ENCODE measurements around the gene APOL2.
"Not testable (repeated sequence)": the region's sequence is repeated elsewhere in the genome, so short reads cannot be mapped to it uniquely, and the experiment has no call there.

APOL2 gene

DNA sequence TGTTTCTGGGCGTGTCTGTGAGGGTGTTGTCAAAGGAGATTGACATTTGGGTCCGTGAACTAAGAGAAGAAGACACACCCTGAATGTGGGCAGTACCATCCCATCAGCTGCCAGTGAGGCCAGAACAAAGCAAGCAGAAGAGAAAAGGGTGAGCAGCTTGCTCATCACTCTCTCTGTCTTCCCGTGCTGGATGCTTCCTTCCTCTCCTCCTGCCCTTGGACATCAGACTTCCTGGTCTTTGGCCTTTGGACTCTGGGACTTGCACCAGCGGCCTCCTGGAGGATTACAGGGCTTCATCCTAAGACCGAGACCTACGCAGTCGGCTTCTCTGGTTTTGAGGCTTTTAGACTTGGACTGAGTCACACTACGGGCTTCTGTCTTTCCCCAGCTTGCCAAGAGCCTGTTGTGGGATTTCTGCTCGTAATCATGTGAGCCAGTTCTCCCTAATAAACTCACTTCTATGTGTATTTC, 18.8 kb downstream of the APOL2 start:
- no peak for DNase-seq

DNA sequence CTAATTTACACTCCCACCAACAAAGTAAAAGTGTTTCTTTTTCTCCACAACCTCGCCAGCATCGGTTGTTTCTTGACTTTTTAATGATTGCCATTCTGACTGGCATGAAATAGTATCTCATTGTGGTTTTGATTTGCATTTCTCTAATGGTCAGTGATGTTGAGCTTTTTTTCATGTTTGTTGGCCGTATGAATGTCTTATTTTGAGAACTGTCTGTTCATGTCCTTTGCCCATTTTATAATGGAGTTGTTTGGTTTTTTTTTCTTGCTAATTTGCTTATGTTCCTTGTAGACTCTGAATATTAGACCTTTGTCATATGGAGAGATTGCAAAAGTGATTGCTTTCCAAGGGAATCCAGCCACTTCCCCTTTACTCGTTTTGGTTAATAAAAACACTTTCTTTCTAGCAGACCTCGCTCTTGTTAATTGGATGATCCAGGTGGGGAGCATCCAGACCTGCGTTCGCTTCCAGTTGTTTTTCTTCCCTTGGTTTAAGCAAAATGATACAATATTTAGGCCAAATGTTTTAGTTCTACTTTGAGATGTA, 20.6 kb downstream of the APOL2 start:
- DNase-seq = no peak

DNA sequence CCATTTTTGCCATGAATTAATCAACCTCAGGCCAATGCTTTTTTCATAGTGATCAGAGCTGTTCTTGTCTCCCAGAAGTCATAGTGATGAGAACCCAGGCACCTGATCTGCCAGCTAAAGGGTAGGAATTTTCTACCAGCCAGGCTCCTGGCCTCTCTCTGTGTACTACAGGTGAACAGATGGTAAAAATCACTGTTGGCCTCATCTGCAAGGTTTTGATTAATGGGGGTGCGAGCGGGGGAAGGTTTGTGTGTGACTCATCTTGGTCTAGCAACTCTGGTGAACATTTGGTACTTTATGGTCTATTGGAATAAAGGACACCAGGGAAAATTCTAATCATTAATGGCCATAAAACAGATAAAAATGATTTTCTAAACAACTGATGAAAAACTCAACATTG, 23.3 kb downstream of the APOL2 start:
- no peak for DNase-seq

DNA sequence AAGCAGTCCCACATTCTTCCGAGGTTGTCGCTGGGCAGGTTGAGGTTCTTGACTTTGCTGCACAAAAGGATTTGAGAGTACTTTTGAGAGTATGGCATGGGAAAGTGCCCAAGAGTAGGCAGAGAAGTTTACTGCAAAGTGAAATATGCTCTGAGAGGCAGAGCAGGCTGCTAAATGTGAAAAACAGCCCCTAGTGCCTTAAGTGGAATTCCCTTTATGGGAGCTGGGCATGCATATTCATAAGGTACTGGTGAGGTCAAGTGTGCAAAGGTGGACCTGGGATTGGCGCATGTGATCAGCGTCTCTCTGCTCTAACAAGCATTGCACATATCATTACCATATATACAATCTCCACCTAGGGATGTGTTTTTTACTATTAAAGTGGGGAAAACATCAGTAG, 25.7 kb downstream of the APOL2 start:
- DNase-seq = no peak

DNA sequence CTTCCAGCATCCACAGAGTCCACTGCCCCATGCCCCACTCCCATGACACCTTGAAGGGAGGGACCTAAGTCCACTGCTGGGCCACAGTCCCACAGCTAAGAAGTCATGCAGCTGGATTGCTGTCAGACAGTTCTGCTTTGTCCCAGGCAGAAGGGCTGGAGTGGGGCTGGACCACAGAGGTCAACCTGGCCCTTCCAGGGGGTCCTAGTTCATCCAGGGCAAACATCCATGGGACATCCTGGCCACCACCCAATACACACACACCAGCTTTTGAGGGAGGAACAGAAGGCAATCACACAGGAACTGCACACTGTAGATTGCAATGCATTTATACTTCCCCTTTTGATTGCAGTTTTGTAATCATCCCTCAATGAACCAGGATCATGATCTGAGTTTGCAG, 26.4 kb downstream of the APOL2 start:
- DNase-seq = no peak

DNA sequence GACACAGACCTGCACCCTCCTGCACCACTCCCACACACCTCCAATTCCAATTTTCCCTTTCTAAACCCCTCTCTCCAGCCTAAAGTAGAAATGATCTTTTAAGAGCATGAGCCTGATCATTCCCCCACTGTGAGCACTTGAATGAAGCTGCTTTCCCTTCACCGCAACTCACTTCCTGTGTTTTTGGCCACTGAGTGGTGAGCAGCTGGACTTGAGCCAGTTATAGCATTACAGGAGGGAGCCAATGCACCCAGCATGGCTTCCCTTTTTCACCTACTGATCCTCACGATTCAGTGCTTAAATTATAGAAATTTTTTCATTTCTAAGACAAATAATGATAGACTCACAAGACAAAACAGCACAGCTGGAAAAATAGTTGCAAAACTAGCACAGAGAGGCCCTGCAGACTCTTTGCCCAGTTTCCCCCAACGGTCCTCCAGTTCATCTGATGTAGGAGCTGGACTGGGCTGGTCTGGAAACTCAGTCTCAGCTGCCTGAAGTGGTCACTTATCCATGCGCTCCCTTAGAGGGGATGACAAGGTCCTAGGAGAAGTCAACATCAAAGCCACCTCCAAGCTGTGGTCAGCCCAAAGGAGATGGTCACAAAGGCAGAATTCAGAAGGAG, 28.0 kb downstream of the APOL2 start:
- DNase-seq = no peak

DNA sequence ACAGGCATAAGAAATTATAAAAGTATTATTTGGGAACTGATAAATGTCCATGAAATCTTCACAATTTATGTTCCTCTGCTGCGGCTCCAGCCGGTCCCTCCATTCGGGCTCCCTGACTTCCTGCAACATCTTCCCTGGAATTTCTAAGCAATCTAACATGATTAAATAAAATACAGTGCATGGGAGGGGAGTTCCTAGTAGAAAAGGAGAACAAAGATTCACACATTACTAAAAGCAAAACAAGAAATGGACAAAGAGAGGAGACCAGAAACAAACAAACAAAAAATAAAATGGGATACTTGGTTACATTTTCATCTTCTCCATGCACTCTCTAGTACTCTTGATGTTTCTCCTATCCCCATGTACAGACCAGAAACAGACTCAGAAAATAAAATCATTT, 29.1 kb downstream of the APOL2 start:
- DNase-seq = no peak

DNA sequence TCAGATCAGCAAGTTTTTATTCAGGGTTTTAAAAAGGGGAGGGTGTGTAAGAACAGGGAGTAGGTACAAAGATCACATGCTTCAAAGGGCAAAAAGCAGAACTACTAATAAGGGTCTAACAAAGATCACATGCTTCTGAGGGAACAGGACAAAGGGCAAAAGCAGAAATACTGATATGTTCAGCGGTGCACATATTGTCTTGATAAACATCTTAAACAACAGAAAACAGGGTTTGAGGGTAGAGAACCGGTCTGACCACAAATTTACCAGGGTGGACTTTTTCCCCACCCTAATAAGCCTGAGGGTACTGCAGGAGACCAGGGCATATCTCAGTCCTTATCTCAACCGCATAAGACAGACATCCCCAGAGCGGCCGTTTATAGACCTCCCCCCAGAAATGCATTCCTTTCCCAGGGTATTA, 29.8 kb downstream of the APOL2 start:
- DNase-seq = not testable (repeated sequence)

DNA sequence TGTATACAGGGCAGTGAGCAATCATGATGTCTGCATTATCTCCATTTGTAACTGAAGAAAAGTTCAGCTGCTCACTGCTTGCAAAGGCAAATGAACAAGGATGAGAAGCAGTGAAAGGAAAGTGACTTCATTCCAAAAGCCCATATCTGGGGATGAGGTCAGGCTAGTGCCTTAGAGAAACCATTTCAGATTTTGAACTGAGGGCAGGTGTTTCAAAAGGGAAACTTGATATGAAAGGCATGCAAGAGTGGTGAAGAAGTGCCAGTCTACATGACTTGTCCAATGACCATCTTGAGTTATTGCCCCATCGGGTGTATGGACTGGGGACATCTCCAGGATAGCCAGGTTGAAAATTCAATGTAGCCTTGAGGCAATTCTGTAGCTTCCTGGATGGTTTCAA, 30.4 kb downstream of the APOL2 start:
- no peak for DNase-seq

DNA sequence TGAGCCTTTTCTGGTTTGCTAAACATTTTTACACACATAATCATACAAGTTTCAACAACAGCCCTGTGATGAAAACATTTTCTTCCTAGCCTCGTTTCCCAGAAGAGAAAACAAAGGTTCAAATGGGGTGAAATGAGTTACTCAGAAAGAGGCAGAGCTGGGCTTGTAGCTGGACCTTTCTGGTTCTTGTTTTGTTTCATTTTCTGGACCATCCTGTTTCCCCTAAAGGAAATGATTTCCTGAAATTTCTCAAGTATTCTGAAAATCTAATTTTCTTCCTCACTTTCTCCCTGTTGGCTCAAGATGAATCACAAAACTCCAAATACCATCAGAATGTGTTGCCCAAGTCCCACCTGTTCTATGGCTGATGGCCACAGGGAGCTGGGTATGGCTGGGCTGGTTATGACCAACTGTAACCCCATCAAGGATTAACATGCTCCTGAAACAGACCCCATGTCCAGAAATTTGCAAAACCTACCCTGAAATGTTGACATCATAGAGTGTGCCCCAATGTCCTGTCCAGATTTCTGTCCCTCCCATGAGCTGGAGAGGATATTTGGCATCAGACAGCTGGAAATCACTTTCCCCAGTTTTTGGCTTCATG, 31.1 kb downstream of the APOL2 start:
- no peak for DNase-seq

DNA sequence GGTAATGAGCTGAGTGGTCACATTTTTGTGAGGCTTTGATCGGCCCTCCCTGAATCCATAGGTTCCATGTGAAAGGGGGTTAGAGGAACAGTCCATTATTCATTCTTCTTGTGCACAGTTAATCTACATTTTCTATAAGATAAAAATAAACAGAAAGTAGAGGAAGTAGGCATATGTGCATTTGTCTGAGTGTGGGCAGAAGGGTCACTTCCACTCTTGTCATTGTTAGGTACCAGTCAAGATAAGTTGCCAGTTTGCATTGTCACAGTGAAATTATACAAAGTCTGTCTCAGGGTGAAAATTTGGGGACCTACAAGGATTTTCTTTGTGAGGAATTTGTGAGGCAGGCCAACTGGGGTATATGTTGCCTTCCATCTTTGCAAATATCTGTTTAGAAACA, 33.1 kb downstream of the APOL2 start:
- no peak for DNase-seq

DNA sequence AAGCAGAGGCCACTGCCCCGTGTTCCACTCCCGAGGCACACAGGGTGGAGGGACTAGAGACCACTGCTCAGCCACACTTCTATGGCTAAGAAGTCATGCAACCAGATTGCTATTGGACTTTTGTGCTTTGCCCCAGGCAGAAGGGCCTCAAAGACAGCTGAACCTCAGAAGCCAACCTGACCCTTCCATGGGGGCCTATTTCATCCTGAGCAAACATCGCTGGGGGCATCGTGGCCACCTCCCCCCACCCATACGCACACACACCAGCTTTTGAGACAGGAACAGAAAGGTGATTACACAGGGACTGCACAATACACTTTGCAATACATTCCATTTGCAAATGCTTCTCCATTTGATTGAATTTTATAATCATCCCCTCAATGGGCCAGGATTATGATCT, 33.8 kb downstream of the APOL2 start:
- not testable (repeated sequence) for DNase-seq

DNA sequence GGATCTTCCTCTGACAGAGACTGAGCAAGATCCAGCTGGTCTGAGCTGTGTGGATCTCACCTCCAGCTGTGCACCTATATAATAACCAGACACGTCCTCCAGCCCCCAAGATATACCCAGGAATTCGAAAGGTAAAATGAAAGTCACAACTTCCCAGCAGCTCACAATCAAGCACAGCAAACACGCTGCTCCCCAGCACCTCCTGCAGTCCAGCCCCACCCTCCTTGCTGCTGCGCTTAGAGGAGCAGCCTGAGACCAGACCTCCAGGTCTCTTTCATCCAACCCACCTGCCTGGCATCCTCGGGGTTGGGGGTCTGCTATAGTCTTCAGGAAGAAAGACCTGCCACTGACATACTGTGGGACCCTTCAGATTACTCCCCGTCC, 34.7 kb downstream of the APOL2 start:
- DNase-seq = no peak

DNA sequence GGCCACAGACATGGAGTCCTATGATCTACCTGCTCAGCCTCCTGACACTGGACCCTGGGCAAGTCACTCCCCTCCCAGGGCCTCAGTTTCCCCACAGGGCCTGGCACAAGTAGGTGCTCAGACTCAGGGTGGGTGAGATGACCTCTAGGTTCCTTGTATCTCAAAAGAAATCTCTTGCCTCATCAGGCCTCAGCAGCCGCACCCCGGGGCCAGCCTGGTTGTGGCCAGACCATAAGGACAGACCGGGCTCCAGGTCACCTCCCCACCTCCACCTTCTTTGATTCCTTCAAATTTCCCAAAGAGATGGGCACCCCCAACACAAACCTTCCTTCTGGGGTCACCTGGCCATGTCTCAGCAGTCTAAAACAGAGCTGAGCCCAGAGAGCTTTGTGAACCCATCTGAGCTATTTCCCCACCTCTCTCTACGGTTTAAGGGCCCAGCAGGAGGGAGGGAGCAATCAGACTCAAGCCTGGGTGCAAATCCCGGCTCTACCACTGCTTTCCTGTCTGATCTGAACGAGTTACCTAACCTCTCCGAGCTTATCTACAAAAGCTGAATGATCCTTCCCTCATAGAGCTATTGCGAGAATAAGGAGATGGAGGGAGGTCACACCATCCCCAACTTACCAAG, 35.2 kb downstream of the APOL2 start:
- DNase-seq = no peak

DNA sequence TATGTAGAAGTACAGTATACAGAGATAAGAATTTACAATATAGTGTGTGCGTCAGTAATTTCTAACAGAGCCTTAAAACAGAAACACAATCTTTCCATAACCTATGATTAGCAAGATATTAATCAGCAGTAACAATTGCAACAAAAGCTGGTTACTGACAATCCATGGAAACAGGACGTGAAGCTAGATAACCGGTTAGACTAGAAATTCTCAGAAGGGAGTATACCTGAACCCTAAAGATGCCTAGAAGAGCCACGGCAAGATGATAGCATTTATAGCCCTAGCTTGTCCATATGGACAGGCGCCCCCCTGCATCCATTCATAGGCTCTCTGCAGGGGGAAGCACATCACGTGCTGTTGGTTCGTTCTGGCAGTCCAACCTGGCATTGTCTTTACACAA, 35.9 kb downstream of the APOL2 start:
- DNase-seq = not testable (repeated sequence)

DNA sequence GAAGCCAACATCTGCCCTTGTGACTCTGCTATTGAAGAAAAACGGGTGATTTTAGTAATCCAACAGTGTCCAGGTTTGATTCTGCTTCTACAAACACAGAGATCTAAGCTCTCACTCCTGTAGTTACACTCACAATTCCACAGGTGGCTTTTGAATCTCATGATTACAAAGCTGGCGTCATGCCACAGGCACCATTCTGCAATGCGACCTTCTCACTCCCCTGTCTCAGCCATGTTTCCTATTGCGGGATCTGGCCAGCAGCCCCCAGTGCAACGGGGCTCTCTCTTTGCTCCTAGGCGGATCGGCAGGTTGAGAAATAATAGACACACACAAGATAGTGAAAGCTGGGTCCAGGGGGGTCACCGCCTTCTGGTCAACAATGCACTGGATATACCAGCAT, 36.4 kb downstream of the APOL2 start:
- not testable (repeated sequence) for DNase-seq

DNA sequence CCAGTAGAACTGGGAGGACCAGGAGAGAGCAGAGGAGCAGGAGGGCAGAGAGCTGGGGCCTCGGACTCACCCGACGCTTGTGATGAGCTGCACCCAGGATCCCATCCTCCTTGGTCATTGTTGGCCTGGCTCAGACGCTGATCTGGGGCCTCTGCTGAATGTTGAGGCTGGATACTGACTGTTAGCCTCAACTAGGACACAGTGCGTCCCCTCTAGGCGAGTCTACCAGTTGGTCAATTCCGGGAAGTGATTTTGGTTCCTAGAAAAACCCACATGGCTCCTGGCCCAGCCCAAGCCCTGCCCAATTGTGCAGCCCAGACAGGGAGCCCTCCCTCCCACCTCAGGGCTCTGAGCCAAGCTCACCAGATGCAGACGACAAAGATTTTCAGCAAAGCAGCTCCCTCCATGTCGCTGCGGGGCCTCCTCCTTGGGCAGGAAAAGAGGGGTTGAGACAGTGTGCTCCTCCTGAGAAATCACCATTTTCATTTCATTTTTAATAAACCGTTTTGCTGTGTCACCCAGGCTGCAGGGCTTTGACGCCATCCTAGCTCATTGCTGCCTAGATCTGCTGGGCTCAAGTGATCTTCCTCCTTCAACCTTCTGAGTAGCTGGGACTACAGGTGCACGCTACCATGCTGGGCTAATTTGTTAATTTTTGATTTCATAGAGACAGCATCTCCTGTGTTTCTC, 37.6 kb downstream of the APOL2 start, which contains the start of gene APOL4:
Gene APOL4, minus strand, starts transcription at position 180 of the 690 bp plus-strand sequence. Its CDS starts 75 bp downstream, at position 105.
- no peak for DNase-seq

DNA sequence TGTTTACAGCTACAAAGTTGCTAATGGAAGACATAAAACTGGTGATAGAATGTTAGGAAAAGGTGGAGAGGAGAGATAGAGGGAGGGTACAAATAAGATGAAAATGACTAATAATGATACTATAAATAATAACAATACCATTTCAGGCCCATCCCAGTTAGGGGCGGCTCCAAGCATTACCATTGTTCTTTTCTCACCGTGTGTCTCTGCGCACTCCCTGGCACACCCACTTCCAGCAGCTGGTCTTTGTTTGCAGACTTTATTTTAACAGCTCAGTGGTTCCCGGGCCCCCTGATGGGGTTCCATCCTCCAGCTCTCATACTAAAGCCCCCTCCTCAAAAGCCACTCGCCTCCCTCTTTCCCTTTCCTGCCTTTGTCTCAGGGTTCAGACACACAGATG, 38.3 kb downstream of the APOL2 start:
- DNase-seq = not testable (repeated sequence)

DNA sequence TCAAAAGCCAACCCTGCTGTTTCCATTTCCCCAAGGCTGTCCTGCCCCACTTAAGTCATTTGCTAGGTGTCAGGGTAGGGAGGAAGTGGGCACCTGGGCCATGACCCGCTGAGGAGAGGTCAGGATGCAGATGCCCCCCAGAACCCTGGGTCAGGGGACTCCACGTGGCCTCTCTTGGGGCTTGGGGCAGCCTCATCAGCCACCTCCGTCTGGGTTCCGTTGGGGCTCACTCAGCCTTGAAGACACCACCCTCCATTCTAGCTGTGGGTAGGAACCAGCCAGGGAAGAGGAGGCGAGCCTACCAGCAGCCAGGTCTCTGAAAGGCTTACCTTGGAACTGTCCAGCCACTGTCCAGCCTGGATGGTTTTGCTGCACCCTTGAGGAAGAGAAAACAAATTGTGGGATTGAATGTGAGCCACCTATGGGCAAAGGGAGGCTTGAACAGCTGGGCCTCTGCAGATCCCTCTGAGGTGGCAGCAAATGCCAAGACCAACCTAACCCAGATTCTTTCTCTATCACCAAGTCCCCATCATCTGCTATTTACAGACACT, 40.3 kb downstream of the APOL2 start:
- no peak for DNase-seq

DNA sequence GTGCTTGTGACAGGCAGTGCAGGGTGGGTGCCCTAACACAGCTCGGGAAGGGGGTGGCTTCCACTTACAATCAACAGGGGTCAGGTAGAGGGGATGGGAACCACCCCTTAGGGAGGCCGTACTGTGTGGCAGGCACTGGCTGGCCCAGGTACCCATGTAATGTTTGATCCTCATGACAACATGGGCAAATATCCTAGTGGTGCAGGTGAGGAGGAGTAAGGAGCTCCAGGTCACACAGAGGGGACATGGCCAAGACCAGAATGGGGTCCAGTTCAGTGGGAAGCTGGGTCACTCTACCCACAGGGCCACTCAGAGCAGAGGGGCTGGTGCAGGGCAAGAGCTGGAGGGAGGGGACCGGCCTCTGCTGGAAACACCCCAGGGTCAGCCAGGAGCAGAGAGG, 40.8 kb downstream of the APOL2 start:
- no peak for DNase-seq

DNA sequence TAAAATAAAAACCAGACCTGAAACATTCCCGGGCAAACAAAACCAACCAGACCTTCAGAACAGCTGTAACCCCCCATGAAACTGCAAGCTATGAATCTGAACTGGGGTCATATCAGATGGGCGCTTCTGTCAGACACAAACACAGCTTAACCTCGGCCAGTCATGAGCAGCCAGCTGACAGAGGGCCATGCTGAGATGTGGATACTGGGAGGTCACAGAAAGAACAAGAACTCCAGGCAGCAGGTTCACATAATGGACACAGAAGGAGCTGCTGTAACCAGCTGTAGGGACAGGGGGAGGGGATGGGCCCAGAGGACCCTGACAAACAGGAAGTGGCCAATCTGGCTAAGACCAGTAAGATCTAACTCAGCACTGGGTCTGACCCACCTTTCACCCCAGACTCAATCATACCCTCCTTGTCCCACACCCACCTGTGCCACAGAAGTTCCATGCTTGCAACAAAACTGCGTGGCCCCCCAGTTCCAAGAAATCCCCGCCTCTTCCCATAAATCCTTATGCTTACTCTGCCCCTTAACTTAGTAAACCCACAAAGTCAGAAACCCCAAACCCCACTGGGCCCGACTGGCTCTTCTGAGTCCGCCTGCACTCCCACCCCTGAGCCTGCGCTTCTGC, 41.7 kb downstream of the APOL2 start:
- no peak for DNase-seq

DNA sequence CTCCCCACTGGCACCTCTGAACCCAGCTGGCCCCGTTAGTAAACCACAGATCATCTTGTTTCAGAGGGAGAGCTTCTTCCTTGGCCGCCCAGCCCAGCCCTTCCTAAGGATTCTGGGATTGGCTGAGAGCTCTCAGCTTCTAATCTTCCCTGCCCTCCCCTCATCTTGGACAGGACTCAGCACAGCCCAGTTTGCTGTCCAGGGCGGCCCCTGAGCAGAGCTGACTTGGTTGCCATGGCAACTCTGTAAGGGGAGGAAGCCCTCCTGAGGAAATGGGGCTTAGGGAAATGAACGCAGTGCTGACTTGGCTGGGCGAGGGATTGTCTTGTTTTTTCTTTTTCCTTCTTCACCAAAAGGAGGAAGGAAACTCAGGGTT, 42.3 kb downstream of the APOL2 start:
- no peak for DNase-seq
